DND-41 (cell line): Measurements from ENCODE around the gene CPXM1.
"Not testable (repeated sequence)": the region's sequence is repeated elsewhere in the genome, so short reads cannot be mapped to it uniquely, and the experiment has no call there.

Experiments
- ATAC-seq: fragments of 200-7000 bp; cut with Tn5 transposase; 3 replicates; pipeline ENCODE4 v1.9.1; 2021; ENCODE audit warnings: low read depth; ENCODE audit not compliant: insufficient read depth
- DNase-seq: peaks from one replicate; pipeline ENCODE4 v3.0.0-alpha.2; 2020
- H2AFZ ChIP-seq: 2 replicates; pipeline ENCODE4 v1.6.0; 2012; ENCODE audit warnings: low read depth, low read length
- H3K27ac ChIP-seq: 2 replicates; pipeline ENCODE4 v1.5.1; 2012; ENCODE audit warnings: low read length, inconsistent platforms
- H3K27me3 ChIP-seq: fragments of 200-600 bp; sonication (generic); 2 replicates; pipeline ENCODE4 v1.6.0; 2012; ENCODE audit warnings: low read length, mild to moderate bottlenecking, inconsistent platforms; ENCODE audit not compliant: insufficient read depth, poor library complexity
- H3K36me3 ChIP-seq: 2 replicates; pipeline ENCODE4 v1.5.1; 2012; ENCODE audit warnings: low read length, inconsistent platforms; ENCODE audit not compliant: insufficient read depth
- H3K4me1 ChIP-seq: 2 replicates; pipeline ENCODE4 v1.5.1; 2012; ENCODE audit warnings: mild to moderate bottlenecking, low read length; ENCODE audit not compliant: insufficient read depth
- H3K4me2 ChIP-seq: 2 replicates; pipeline ENCODE4 v1.6.0; 2012; ENCODE audit warnings: mild to moderate bottlenecking, moderate library complexity, low read length, inconsistent platforms; ENCODE audit not compliant: insufficient read depth
- H3K4me3 ChIP-seq, 2 experiments: fragments of 200-600 bp in 1 of 2; shearing (Covaris generic) in 1 of 2; 2 replicates each; pipeline ENCODE4 v1.5.1; 2012 to 2016; ENCODE audit warnings: inconsistent platforms in 2 of 2, low read length in 2 of 2, mild to moderate bottlenecking in 2 of 2, low read depth in 1 of 2, moderate library complexity in 1 of 2
- H3K79me2 ChIP-seq: 2 replicates; pipeline ENCODE4 v1.6.0; 2012; ENCODE audit warnings: low read length, inconsistent platforms; ENCODE audit not compliant: insufficient read depth
- H3K9ac ChIP-seq: 2 replicates; pipeline ENCODE4 v1.6.0; 2012; ENCODE audit warnings: low read depth, mild to moderate bottlenecking, inconsistent platforms, low read length, moderate library complexity
- H3K9me3 ChIP-seq: 2 replicates; pipeline ENCODE4 v1.5.1; 2012; ENCODE audit warnings: low read length, moderate library complexity, mild to moderate bottlenecking, inconsistent platforms; ENCODE audit not compliant: insufficient read depth, severe bottlenecking
- H4K20me1 ChIP-seq: 2 replicates; pipeline ENCODE4 v1.6.0; 2012; ENCODE audit warnings: low read length; ENCODE audit not compliant: insufficient read depth
- EZH2 ChIP-seq: IDR thresholded peaks from 3 replicates; pipeline ENCODE4 v1.6.1; 2012; ENCODE audit warnings: borderline replicate concordance, low read depth, mild to moderate bottlenecking, moderate library complexity, low read length, inconsistent platforms; ENCODE audit not compliant: severe bottlenecking
- TF ChIP-seq, protein P1 (sequence below): IDR thresholded peaks from 2 replicates; pipeline ENCODE4 v1.5.1; 2012; ENCODE audit warnings: borderline replicate concordance, low read length, moderate library complexity, mild to moderate bottlenecking; ENCODE audit not compliant: poor library complexity, severe bottlenecking; ENCODE audit errors: extremely low read depth

The CPXM1 gene

DNA sequence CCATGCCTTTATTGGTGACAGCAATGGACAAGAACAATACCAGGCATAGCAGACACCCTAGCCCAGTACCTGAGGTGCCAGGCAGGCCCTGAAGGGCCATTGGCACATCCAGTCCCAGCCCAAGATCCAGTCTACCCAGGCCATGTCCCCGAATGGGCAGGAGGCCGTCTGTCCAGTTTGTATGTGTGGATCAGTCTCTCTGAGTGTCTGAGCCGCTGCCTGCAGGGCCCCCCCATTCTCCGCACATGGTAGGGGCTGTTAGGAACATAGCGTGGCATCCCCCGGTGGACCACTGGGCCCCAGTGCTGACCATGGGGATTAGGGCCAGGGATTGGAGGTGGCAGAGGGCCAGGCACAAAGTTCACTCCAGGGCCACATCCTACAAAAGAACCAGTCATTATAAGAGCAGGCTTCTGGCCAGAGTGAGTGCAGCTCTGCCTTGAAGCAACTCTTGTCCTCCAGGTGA, 34.9 kb upstream of the CPXM1 start:
- H3K27me3 ChIP-seq = peaks cover 12% of the 10 kb centered on the region
- no peaks in the 10 kb centered on the region for H3K79me2 ChIP-seq
- ATAC-seq (no peak), DNase-seq (no peak)
- H3K36me3 ChIP-seq = no peaks in the 10 kb centered on the region
- H3K4me3 ChIP-seq = no peak overlapping the region
- no peaks in the 10 kb centered on the region for H4K20me1 ChIP-seq
- peaks cover 10% of the 10 kb centered on the region for H3K4me1 ChIP-seq
- H2AFZ ChIP-seq = no peak overlapping the region
- TF ChIP-seq, protein P1, sequence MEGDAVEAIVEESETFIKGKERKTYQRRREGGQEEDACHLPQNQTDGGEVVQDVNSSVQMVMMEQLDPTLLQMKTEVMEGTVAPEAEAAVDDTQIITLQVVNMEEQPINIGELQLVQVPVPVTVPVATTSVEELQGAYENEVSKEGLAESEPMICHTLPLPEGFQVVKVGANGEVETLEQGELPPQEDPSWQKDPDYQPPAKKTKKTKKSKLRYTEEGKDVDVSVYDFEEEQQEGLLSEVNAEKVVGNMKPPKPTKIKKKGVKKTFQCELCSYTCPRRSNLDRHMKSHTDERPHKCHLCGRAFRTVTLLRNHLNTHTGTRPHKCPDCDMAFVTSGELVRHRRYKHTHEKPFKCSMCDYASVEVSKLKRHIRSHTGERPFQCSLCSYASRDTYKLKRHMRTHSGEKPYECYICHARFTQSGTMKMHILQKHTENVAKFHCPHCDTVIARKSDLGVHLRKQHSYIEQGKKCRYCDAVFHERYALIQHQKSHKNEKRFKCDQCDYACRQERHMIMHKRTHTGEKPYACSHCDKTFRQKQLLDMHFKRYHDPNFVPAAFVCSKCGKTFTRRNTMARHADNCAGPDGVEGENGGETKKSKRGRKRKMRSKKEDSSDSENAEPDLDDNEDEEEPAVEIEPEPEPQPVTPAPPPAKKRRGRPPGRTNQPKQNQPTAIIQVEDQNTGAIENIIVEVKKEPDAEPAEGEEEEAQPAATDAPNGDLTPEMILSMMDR = no peak
- no peak for TF ChIP-seq EZH2
- no peaks in the 10 kb centered on the region for H3K9me3 ChIP-seq
- H3K27ac ChIP-seq = no peak overlapping the region
- no peak overlapping the region for H3K9ac ChIP-seq
- no peak overlapping the region for H3K4me2 ChIP-seq

DNA sequence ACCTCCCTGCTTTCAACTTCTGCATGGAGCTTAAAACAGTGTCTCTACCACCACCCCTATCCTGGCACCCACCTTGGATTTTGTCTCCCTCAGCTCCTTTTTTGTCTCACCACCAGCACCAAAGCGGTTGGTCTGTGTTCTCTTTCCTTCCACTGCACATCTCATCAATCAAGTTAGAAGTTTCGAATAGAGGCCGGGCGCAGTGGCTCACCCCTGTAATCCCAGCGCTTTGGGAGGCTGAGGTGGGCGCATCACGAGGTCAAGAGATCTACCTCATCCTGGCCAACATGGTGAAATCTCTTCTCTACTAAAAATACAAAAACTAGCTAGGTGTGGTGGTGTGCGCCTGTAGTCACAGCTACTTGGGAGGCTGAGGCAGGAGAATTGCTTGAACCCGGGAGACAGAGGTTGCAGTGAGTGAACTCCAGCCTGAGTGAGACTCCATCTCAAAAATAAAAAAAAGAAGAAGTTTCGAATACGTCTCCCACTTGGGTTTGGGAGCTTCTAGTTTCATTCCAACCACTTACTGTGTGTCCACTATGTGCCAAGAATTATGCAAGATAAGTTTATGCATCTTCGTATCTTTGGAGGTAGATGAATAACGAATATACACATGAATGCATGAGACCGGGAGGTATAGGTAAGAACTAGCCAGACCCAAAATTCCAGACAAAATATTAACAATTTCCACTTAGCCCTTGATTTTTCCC, 34.1 kb upstream of the CPXM1 start:
- TF ChIP-seq, protein P1 = no peak
- TF ChIP-seq EZH2 = no peak
- no peak for ATAC-seq

DNA sequence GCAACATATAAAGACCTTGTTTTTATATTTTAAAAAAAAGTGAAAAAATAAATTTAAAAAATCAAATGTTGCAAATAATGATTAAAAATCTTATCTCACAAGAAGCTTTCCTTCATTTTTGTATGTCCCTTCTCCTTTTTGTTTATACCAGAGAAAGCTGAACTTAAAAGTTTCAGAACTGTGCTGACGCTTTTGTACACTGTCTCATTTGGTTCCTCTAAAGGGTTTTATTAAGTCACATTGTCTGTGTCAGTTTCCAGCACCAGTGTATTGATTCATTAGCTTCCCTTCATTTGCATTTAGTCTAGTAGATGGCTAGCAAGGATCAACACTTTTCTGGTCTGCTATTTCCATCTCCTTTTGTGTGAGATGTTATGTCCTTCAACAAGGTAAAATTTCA, 33.3 kb upstream of the CPXM1 start:
- Histone ChIP-seq H2AFZ (no peak overlapping the region), H3K9me3 (no peaks in the 10 kb centered on the region), H4K20me1 (peaks cover 4% of the 10 kb centered on the region; the same call in 1 of the 2 replicates), H3K36me3 (no peaks in the 10 kb centered on the region), H3K27me3 (peaks cover 18% of the 10 kb centered on the region), H3K4me3 (no peak overlapping the region), H3K4me2 (no peak overlapping the region), H3K27ac (no peak overlapping the region), H3K9ac (no peak overlapping the region), H3K4me1 (no peaks in the 10 kb centered on the region), H3K79me2 (no peaks in the 10 kb centered on the region)
- DNase-seq = no peak
- TF ChIP-seq, protein P1 = no peak
- TF ChIP-seq EZH2 = no peak
- ATAC-seq = no peak

More for the DNA sequence above, 34.1 kb upstream of the CPXM1 start:
- no peaks in the 10 kb centered on the region for H3K36me3 ChIP-seq
- H3K4me2 ChIP-seq = no peak overlapping the region
- H3K9me3 ChIP-seq = no peaks in the 10 kb centered on the region
- peaks cover 2% of the 10 kb centered on the region; the same call in 1 of the 2 replicates for H3K4me1 ChIP-seq
- no peak overlapping the region for H3K4me3 ChIP-seq
- H2AFZ ChIP-seq = no peak overlapping the region
- DNase-seq = no peak
- peaks cover 4% of the 10 kb centered on the region; the same call in 1 of the 2 replicates for H4K20me1 ChIP-seq
- peaks cover 15% of the 10 kb centered on the region for H3K27me3 ChIP-seq
- H3K9ac ChIP-seq = no peak overlapping the region
- H3K27ac ChIP-seq = no peak overlapping the region
- H3K79me2 ChIP-seq = no peaks in the 10 kb centered on the region

DNA sequence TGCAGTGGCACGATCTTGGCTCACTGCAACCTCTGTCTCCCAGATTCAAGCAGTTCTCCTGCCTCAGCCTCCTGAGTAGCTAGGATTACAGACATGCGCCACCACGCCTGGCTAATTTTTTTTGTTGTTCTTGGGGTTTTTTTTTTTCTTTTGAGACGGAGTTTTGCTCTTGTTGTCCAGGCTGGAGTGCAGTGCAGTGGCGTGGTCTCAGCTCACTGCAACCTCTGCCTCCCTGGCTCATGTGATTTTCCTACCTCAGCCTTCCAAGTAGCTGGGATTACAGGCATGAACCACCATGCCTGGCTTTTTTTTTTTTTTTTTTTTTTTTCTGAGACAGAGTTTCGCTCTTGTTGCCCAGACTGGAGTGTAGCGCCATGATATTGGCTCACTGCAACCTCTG, 30.8 kb upstream of the CPXM1 start:
- not testable (repeated sequence) for H3K79me2 ChIP-seq, H2AFZ ChIP-seq, H3K9ac ChIP-seq, H3K36me3 ChIP-seq, H3K27ac ChIP-seq, H3K9me3 ChIP-seq, ATAC-seq, H3K4me3 ChIP-seq, H3K4me2 ChIP-seq, H4K20me1 ChIP-seq
- Histone ChIP-seq H3K4me1 (peaks cover 10% of the 10 kb centered on the region), H3K27me3 (peaks cover 25% of the 10 kb centered on the region)
- DNase-seq = peak; percentile 0
